GM21390 (cell line): ENCODE measurements around the gene IGF1R.

Source experiments
- ATAC-seq: cut with Tn5 transposase; IDR thresholded peaks from one replicate; pipeline ENCODE4 v1.9.1; 2021; ENCODE audit not compliant: unreplicated experiment

IGF1R gene

DNA sequence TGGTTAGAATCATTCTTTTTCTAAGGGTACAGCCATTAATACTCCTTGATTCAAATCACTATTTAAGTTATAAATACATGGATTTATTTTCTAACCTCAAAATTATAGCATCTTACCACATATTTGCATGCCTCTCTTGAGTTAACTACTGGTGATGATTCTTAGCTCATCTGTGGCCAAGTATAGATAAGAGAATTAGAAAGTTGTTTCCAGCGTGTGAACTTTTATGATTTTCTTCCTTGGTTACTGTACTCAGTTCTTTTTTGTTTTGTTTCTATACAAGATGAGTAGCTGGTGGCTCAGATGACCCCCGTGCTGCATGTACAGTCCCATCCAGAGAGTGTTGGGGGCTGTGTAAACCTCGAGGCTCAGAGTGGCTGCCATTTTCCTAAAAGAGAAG lies 124.6 kb downstream of the IGF1R start:
- no peak for ATAC-seq

DNA sequence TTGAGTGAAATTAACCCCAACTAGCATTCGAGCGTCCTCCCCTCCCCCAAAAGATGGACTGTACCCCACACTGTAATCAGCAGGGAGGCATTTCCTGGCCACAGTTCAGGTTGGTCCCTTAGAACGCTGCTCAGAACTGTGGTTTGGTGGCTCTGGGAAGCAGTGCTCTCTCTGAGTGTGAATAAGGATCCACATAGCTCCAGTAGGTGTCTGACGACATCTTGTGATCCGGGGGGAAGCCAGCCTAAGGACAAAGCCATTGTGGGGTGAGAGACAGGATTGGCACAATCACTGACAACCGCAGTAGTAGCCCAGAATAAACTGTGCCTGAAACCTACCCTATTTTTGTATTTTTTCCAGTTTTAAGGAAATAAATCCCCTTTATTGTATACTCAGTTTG lies 125.3 kb downstream of the IGF1R start:
- ATAC-seq = no peak

DNA sequence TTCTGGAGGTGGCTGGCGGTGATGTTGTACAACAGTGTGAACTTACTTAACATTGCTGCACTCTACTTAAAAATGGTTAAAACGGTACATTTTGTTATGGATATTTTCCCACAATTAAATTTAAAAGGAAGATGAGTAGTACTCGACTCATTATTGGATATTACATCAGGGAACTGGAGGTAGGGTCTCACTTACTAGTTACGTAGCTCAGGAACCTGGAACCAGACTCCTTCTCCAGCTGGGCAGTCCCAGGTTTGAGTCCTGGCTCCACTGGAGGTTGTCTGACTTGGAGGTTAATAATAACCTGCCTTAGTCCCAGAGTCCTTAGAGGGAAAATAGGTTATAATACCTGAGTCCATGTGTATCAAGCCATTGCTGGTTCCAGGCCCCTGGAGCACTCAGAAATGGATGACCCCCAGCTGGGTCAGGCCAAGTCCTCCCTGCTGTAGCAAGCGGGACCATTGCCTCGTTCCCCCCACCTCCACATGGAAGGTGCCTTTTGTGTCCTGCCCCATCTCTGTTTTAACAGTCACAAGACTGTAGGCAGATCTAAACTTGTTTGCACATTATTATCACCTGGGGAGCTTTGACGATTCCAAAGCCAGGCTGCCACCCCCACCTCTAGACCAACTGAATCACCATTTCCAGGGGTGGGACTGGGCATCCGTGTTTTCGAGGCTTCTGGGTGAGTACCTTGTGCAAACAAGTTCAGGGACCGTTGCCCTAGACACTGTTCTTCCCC lies 126.6 kb downstream of the IGF1R start:
- ATAC-seq = no peak

DNA sequence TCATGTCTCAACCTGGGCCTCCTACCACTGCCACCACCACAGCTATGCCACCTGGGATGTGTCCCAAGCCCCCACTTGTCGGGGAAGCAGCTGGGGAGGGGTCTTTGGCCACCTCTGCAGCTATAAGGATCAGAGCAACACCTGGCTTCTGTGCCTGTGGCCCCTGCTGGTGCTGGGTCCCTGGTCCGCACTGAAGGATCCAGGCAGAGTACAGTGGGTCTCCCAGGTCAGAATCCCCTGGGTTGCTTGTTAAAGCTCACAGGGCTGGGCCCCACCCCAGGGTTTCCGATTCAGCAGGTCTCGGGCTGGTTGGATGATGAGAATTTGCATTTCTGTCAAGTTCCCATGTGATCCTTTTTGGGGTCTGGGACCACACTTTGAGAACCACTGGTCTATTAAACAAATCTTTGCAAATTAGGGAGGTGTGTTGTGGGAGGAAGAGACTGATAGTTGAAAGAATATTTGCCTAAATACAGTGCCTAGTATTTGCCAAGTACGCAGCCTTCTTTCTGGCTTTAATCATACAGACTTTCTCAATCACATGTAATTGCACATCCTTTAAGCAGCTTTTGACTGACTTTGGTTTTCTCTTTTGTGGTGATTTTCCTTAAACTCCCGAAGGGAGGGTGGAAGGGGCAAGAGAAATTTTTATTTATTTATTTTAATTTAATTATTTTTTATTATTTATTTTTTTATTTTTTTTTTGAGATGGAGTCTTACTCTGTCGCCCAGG lies 127.3 kb downstream of the IGF1R start:
- ATAC-seq = no peak

DNA sequence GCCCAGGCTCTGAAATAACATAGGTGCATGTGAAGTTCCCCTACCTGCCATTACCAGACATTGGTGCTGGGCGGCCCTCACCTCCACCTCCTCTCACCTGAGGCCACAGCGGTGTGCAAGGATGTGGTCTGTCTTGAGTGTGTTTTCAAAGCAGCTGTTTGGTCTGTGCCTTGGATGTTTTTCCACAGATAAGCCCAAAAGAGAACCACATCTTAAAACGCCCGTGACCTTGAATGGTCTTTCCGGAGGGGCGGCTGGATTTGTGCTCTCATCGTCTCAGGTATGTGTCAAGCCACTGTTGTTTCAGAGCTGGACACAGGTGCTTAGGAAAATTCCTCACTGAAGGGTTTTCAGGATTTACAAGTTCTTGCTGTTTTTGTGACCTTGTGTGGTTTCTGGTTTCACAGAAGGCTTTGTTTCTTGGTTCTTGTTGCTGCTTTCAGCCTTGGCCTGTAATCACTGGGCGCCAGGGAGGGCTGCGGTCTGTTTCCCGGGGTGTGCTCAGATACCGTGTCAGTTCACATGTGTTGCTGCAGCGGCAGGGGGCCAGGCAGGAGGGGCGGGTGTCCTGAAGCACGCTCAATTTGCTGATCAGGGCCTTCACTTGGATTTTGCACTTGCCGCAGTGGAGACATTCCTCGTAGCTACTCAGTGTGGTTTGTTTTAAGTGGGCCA lies 128.4 kb downstream of the IGF1R start:
- ATAC-seq = peak; percentile 84

DNA sequence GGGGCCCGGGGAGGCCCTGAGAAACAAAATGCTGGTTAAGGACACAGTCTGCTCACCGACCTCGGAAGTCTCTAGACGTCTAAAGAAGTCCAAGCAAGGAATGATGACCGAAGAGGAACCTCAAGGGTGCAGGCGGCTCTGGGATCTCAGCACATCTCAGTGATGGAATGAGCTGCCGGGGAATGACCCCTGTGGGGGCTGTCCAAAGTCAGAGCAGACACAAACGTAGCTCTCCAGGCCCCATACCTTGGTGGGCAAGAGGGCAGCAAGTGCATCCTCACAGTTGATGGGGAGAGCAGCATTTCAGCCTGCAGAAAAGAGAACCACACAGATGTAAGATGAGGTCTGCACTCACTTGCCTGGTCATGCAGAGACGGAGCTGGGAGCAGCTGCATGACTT lies 129.1 kb downstream of the IGF1R start:
- no peak for ATAC-seq

DNA sequence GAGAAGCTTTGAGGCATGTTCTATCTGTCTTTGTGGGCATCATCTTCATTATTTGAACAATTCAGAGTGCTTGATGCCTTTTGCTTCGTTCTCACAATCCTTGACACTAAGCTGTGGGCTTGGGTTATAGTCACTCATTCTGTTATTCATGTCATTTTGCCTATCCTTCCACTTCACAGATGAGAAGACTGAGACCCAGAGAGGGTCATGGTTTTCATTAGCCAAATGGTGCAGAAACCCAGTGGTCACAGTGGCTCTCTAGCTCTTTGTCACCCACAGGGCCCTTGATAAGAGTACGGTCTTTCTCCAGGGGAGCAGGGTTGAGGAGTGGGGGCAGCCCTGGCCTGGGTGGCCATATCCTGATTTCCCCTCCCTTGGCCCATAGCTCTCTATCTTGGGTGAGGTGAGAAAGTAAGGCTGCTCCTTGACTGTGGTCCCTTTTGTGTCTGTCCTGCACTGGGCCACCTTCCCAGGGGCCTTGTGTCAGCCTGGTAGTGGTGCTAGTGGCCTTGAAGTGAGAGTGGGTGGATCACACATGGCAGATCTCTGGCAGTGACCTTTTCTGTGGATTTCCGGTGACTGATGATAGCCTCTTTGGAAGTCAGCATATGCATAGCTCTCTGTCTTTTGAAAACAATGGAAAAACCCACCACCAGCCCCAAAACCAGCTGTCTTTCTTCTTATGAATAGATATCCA lies 130.1 kb downstream of the IGF1R start:
- no peak for ATAC-seq

DNA sequence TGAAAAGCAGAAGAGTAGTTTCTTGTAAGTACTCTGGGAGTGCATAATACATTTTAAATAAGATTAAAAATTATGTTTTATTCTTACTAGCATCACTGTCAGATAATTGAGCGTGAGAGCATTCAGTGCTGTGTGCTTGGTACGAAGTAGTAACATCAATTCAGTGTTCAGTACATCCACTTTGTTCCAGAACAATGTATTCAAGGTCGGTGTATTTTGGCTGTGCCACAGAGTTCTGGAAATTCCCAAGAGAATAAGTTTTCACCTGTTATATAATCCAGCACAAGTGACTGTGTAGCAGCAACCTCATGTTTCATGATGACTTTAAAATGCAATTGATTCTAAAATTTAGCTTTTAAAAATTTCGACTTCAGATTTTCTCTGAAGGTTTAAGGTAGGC lies 130.6 kb downstream of the IGF1R start:
- ATAC-seq = no peak

DNA sequence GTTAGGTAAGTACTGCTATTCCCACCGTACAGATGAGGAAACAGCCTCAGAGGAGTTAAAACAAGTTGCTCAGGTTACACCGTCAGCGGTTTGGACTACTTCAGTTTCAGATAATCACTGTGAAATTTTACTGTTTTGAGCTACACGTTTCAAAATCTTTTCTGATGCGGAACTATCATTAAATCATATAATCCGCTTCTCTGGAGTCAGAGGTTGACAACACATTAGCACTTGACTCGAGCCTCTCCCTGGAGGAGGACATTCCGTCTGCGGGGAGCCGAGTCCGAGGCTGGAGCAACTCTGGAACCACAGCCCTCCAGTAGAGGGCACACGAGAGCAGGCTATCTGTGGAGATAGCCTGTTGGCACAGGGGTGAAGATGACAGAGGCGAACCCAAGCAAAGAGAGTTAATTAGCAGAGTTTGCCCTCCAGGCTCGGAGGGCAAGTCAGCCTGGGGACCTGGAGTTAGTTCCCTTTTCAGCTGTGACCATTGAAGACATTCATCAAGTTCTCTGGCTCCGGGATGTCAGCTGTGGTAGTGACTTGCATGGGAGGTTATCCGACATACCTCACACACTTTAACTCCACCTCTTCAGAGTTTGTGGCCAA lies 131.2 kb downstream of the IGF1R start:
- ATAC-seq = peak; percentile 71

DNA sequence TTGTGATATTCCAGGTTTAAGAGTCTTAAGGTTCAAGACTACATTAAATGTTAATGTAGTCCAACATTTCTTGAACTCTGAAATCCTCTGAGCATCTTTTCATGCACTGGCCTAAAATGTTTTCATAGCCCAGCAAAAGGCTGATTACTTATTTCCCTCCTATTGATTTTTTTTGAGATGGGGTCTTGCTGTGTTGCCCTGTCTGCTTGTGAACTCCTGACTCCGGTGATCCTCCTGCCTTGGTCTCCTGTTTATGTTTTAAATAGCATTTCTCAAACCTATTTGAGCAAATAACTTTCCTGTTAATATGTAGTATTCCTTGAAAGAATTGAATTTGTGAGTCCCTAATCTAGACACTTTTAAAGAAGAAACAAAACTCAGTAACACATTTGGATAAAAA lies 133.5 kb downstream of the IGF1R start:
- ATAC-seq = no peak

DNA sequence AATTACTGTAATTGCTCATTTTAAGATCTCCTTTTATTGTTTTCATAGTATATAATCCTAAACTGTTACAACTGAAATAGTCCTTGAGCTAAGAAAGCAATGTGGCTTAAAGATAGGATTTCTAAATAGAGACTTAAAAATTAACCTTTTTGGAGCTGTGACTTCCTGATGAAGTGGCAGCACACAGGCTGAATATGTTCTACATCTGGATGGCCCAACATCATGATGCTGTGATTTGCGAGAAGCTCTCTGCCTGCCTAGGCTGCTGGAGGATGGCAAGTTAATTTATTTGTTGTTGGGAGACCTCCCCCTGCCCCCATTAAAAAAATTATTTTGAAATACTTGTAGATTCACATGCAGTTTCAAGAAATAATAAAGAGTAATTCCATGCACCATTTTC lies 134.5 kb downstream of the IGF1R start:
- no peak for ATAC-seq

DNA sequence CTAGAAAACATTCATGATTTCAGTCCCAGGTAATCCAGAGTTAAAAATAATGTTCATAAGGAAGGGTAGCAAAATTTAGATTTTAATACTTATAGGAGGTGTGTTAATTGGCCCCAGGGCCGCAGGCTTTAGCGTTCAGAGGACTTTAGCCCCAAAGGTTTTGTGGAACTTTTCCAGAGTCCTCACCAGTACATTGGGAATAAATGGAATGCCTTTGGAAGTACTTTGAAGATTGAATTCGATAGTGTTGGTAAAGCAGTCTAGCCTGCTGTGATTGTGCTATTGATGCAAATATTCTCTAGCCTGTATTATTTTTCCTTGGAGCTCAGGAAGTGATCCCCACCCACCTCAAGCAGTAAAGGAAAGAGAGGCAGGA lies 137.1 kb downstream of the IGF1R start:
- no peak for ATAC-seq

DNA sequence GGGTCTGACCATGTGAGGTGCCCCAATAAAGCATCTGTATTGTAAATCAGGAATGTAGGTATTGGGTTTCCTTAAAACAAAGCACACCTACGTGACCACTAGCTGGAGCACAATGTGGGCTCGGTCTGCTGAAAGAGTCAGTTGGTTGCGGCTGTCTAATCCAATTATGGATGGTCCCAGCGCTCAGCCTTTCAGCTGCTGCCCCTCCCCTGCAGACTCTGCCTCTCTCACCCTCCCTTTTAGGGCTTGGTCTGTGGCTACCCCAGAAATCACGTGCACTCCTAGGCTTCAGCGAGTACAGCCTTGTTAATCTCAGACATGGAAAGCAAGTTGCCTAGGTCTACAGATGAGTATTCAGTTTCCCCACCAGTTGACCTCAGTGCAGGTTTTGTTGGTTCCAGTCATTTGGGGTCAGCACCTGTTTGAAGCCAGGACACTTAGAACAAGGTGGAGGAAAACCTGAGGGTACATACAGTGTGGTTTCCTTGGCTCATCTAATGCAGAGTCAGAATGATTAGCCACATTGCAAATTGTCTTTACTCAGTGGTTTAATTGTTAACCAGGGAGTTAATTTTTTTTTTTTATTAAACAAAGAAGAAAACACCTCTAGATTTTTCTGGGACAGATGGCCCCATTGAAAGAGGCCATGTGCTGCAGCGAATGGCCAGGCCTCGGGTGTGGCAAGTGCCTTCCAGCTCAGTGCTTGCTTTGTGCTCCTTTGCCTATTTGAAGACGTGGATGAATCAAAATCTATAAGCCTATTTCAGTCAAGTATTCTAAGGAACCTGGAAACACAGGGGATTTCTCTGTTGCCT lies 137.7 kb downstream of the IGF1R start:
- peak; percentile 62 for ATAC-seq

DNA sequence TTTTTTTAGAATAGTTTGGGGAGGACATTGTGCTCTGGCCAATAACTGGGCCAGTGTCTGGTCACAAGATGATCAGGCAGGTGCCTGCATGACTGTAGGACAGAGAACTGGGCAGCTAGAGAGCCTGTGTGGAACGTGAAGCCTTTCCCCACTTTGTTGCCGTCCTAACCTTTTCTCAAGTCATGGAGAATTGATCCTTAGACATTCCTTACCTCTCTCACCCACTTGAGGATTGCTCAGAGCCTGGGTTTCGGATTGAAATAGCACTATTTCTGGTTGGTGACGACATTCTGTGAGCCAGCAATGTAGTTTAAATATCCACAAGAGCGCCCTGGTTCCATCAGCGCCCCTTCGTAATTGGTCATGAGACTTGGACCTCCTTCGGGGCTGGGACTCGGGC lies 138.4 kb downstream of the IGF1R start:
- ATAC-seq = no peak

DNA sequence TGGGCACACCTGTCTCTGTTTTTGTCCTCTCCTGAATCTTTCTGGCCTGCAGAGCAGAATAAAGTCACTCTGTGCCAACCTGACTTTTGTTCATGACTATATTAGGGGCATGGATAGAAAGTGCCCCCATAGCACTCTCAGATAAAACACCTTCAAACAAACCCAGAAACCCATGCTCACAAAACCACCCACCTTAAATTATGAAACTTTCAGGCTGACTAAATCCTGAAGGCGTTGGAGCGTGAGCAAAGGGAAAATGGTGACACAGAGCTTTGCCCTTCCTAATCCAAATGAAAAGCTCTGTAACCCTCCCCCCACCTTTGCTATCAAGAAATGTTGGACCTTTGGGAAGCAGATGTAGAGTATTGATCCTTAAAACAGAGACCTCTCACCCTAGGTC lies 138.9 kb downstream of the IGF1R start:
- no peak for ATAC-seq

DNA sequence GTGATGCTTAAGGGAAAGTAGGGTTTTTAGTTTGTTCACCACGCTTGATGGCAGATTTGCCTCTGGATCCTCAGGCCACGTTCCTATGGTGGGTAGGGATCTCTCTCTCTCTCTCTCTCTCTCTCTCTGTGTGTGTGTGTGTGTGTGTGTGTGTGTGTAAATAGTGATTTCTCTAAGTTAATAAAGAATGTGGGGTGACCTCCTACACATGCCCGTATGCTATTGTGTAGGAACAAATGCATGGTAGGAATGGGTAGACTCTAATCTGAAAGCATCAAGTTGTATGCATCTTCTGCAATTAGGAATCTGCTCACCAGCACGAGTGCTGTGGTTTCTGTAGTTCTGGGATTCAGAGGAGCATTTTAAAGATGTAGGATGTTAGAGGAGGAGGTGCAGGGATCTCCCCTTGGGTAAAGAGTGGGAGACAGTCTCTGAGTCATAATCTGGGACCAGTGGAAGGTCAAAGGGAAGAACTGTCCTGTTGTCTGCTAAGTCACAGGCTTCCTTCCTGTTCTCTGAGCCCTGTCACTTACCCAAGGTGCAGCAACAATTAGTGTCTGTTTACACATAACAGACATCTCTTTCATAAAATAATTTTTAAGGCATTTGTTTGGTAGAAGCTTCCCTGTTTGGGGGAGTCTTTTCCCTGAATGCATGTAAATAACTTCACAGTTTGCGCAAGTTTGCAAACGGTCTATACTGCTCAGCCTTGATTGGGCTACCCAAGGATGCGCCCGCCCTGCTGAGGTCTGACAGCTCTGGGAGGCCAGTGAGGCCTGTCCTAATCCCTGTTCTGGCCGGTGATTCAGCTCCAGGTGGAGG lies 139.8 kb downstream of the IGF1R start:
- no peak for ATAC-seq

DNA sequence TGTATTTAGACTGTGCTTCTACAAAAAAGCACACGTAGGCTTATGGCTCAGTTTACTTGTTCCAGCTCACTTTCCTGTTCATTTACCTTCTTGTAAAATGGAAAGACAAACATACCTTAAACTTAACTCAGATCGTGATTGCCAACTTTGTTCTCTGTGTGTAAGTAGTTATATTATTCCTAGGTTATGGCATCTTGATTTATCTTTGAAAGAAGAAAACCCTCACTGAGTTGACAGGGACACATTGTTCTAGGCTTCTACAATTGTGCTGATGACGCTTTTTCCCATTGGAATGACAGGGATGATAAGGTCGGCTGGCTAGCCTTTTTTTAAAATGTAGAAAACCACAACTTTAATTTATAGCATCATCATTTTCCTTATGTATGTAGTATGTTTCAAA lies 140.7 kb downstream of the IGF1R start:
- no peak for ATAC-seq

DNA sequence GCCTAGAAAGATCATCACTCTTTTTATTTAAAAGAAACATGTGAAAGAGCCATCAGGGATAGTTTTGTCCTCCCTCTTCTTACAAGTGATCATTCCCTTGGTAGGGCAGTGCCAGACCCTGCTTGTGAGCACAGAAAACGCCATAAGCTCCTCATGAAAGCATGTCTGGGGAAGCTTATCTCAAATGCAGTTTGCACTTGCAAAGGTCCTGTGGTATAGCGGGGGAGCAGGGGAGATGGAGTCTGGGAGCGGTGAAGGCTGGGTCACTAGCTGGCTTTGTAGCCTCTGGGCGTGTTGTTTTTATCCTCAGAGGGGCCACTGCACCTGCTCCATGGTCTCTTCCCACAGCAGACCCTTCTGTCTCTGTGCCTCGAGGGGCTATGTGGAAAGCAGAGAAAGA lies 141.9 kb downstream of the IGF1R start:
- ATAC-seq = no peak

DNA sequence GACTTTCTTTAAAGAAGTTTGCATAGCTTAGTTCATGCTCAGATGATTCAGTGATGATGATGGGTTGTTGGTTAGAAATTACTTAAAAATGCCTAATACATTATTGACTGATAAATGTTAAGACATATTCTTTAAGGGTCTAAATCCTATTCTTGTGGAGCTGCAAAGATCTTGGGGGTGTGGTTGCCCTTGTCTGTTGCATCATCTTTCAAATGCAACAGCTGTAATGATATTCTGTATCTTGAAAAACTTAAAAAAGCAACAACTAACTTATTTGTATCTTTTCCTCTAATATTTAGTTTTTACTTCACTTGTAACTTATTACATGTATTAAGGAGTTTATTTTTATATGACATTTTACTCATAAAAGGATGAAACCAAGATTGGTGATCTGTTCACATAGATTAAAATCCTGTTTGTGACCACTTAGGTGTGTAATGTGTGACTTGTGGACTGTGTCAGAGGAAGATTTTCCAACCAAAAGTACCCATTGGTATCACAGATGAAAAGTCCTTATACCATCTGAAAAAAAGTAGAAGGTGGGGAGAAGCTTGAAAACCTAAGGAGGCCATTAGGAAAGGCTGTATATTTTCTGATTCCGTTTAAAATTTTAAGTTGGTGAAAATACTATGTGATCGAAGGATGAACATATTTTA lies 142.8 kb downstream of the IGF1R start:
- ATAC-seq = no peak
